Femur (tissue), 1 donor: ENCODE results near the gene PML.
A peak's percentile ranks its signal among the peaks of the same experiment; 100 is the strongest.
"Not testable (repeated sequence)": the region's sequence is repeated elsewhere in the genome, so short reads cannot be mapped to it uniquely, and the experiment has no call there.

Source experiments
- DNase-seq: peaks from one replicate; pipeline ENCODE4 v3.0.0-alpha.2; 2017

The PML gene

DNA sequence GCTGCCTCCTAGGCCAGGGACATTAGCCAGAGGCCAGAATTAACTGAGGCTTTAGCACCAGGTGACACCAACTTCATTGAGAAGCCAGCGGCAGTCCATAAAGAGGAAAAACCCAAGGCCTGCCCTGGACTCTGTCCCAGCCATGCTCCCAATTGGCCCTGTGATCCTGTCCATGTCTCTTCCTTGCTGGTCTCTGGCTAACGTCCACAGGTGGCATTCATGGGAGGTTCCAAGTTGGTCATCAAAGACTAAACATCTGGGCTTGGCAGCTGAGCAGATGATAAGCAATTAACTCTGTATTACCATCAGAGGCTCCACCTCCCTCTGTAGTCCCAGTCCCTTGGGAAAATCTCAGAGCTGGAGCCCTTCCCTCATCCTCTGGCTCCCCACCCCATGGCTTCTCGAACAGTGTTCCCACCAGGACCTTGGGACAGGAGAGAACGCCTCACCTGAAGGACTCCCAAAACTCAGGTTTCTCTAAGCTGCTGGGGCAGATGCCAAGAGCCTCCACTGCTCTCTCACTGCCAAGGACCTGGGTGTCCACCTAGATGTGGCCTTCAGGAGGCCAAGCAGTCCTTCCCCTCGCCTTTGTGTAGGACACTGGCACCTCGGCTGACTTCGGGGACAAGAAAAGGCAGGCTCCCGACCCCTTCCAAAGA, 47.4 kb downstream of the PML start:
- no peak for DNase-seq

GRCh38 chr15:74042603-74043424, 48.3 kb downstream of the PML start:
- no peak for DNase-seq

DNA sequence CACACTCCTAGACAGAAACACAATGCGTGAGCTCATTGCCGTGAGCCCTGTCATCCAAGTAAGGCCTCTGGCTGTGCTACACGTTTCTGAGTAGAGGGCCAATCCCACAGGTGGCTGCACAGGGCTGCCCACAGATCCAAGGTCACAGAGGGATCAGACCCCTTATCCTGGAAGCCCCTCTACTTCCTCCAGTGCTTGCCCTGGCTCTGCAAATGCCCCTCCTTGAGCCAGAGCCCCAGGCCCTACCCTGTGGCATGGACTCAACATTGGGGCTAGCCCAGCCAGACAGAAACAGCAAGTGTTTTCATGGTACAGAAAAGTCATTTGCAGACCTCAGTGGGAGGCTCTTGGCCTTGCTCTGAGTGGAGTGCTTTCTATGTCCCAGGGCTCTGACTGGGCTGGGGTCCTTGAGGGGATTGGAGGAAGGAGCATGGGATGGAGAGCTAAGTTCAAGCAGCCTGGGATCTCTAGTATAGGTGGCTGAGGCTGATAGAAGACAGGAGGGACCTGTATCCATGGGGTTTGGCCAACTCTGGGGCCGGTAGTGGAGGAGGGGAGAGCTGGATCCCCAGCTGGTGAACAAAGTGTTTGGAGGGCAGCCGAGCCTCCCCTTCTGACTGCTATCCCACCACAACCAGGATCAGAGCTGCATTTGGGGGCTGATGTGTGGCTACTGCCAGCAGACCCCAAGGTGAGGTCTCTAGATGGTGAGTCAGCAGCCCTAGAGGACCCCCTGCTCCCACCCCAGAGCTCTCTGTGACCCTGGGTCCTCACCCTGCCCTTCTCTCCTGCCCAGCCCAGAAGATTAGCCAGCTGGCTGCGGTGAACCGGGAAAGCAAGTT, 49.1 kb downstream of the PML start:
- no peak for DNase-seq

GRCh38 chr15:74044267-74045110, 50.0 kb downstream of the PML start:
- DNase-seq = no peak

- DNase-seq = no peak
Observed at GRCh38 chr15:74045184-74045583, 50.7 kb downstream of the PML start.

- no peak for DNase-seq
Observed at GRCh38 chr15:74045636-74046274, 51.2 kb downstream of the PML start.

- no peak for DNase-seq
Observed at GRCh38 chr15:74046275-74046674, 51.8 kb downstream of the PML start.

- DNase-seq = no peak
Observed at GRCh38 chr15:74050127-74050526, 55.6 kb downstream of the PML start.

GRCh38 chr15:74050556-74051234, 56.2 kb downstream of the PML start:
- no peak for DNase-seq

GRCh38 chr15:74052271-74053260, 58.0 kb downstream of the PML start:
- DNase-seq = not testable (repeated sequence)

GRCh38 chr15:74053517-74053916, 59.0 kb downstream of the PML start:
- no peak for DNase-seq

GRCh38 chr15:74053941-74054529, 59.5 kb downstream of the PML start:
- DNase-seq = peak; percentile 88

GRCh38 chr15:74055804-74056203, 61.3 kb downstream of the PML start:
- DNase-seq = peak; percentile 1

GRCh38 chr15:74056330-74056729, 61.8 kb downstream of the PML start:
- not testable (repeated sequence) for DNase-seq

GRCh38 chr15:74059050-74059833, 64.7 kb downstream of the PML start:
- DNase-seq = peak; percentile 8

DNA sequence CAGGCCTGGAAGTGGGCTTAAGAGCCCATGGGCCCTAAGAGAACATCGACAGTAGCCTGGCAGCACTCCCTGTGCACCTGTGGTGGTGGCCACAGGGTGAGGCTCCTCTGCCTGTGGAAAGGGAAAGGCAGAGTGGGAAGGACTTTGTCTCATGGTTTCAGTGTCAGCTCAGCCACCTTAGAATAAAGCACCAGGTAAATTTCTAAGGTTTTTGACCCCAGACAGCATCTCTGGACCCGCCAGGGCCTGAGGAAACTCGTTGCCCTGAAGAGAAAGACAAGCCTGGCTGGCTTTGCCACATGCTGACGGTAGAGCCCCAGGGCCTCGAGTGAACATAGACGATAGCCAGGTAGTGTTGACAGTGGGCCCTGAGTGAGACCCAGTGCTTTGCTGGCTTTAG, 65.7 kb downstream of the PML start:
- peak; percentile 3 for DNase-seq

DNA sequence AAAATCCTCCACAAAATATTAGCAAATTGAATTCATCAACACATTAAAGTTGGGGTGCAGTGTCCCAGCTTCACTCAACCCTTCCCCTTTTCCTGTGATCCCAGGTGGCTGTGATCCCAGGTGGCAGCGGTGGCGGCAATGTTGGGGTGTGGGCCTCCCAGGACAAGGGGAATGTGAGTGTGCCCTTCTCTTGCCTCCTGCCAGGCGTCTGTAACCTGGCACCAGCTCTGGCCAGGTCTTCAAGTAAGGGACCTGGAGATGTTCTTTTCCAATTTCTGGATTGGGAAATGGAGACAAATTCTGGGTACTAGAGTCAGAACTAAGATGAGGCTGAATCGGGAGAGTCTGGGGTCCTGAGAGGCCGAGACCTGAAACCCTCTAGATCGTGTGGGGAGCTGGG, 67.7 kb downstream of the PML start:
- DNase-seq = peak; percentile 2

- peak; percentile 3 for DNase-seq
Observed at GRCh38 chr15:74062671-74063070, 68.2 kb downstream of the PML start.
